GM12873 (cell line): ENCODE measurements around the gene MOSPD2.

Experiments
- CTCF ChIP-seq: IDR thresholded peaks from 2 replicates; pipeline ENCODE4 v1.5.1; 2012; ENCODE audit warnings: low read depth, mild to moderate bottlenecking, moderate library complexity, low read length, control low read depth; ENCODE audit not compliant: insufficient read depth; ENCODE audit errors: missing control alignments

MOSPD2 gene

GRCh38 chrX:14843666-14844065, 29.6 kb upstream of the MOSPD2 start:
- no peak for TF ChIP-seq CTCF

- no peak for TF ChIP-seq CTCF
Observed at GRCh38 chrX:14851526-14851925, 21.7 kb upstream of the MOSPD2 start.

DNA sequence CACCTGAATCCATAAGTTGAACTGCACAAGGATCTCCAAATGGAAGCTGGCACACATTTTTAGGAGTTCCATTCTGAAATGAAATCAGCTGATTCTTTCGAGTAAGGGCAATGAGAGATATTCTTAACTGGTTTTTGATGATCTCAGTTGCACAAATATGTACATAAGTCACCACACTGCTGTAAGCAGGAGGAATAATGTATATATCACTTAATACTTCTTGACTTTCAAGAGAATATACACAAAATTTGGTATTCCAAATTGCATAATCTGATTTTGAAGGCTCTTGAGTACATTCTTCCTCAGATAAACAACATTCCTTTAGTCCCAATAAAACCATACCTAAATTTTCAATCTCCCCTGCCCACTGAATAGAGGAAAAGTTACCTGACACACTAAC, 8.6 kb upstream of the MOSPD2 start:
- no peak for TF ChIP-seq CTCF

DNA sequence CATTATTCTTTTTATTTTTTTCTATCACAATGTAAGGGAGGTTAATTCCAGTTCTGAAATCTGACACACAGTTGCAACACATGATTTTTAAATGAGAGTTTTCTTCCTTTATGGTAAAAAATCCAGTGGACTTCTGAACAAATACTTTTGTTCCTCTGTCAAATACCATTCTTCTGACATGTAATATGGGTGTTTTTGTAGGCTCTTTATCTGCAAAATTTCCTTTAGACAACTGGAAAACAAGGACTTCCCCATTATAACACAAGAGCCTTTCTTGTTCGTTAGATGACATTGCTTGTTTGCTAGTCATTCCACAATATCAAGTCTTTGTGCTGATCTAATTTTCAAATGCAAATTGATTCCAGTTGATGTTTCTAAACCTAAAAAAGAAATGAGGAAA, 8.0 kb upstream of the MOSPD2 start:
- no peak for TF ChIP-seq CTCF

GRCh38 chrX:14871767-14872166, 1.5 kb upstream of the MOSPD2 start:
- no peak for TF ChIP-seq CTCF

DNA sequence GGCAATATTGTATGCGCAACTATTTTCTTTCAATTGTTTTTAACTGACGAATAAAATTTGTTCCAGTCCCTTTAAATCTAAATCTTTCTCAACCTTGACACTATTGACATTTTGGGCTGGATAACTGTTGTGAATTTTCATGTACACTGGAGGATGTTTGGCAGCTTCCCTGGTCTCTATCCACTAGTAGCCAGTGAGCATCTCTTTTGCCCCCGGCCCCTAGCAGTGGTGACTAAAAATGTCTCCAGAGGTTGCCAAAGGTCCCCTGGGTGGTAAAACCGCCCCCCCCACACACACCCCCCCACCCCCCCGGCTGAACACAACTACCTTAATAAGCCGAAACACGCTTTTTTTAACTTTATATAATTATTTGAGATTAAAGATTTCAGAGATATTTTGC, 866 bp upstream of the MOSPD2 start:
- TF ChIP-seq CTCF: no peak

DNA sequence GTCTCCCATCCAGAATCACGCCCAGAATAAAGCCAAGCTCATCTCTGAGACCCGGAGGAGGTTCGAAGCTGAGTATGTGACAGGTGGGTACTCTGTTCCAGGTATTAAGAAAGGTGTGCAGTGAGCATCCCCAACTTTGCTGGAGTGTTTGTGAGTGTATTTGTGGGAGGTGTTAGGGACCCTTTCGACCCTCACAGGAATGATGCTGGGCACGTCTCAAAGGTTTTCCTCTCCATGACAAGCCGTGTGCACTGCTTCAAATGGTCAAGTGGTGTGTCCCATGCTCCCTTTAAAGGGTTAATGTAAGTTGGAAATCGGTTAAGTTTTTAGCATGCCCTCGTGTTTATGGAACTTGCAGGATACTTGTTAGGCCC, 442 bp downstream of the MOSPD2 start:
- TF ChIP-seq CTCF: no peak

DNA sequence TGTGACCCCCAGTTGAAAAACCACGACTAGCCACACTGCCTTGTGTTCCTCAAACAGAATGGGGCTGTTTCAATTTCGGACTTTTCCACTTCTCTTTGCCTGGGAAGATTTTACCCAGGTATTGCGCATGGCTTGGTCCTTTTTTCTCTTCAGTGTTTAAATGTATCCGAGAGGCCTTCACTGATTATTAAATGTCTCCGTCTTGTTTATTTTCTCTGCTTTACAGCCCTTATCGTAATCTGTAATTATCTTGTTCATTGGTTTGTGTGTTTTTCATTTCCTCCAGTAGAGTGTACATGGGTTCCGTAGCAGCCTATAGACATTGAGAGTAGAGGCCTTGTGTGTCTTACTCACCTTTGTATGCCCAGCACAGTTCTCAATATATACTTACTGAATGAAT, 2.4 kb downstream of the MOSPD2 start:
- no peak for TF ChIP-seq CTCF
